Measurements from ENCODE around the gene CIZ1. TPM values are rescaled to one million over a fixed set of nuclear protein-coding genes. Genes with fewer than 3 reads are reported as not detected.

CIZ1 gene
- polyA plus RNA-seq, 2 of the 4 experiments (the other 2 are of a cell fraction): 39.2 to 92.5 TPM

- TF ChIP-seq CBX2 (IDR thresholded peaks at IDR 0.05; ENCODE audit: borderline replicate concordance, low read depth): no peak
These were observed 48.8 kb downstream of the CIZ1 start (continued) for GRCh38 chr9:128142596-128142995.

GRCh38 chr9:128142061-128142460, 49.3 kb downstream of the CIZ1 start:
- no peak for FAIRE-seq
- no peak overlapping the region for H3K4me3 ChIP-seq
- no peak overlapping the region for H3K4me2 ChIP-seq
- no peak overlapping the region for H3K27ac ChIP-seq
- DNase-seq (ENCODE audit: low read depth in 1 of 2, low spot score in 1 of 2): no peak
- ChIA-PET POLR2A (interaction anchor here (0.6 to 1.1 kb wide), 3 partner anchors 14 to 688 kb away, joined by 4 to 7 read pairs (median 4); partner anchors contain the start of gene SPOUT1), CTCF (interaction anchor here (0.6 to 3.7 kb wide), 6 partner anchors 9 to 193 kb away, joined by 3 to 22 read pairs (median 4); no protein-coding TSS in a partner anchor)
- TF ChIP-seq RAD21 (conservative IDR thresholded peaks at IDR 0.05 in 1 of 2, IDR thresholded peaks at IDR 0.05 in 1 of 2) (no peak), ZSCAN20 (CRISPR knock-in tag; IDR thresholded peaks at IDR 0.05) (no peak), RARB (CRISPR knock-in tag; IDR thresholded peaks at IDR 0.05) (no peak)
- WGBS (ENCODE audit: missing lambda C conversion rate): 60% methylated on average over 4 of the region's 4 CpGs
- H3K4me1 ChIP-seq: no peaks in the 10 kb centered on the region
- H3K9me3 ChIP-seq: no peaks in the 10 kb centered on the region
- no peak; a peak in 1 of 6 replicates for ATAC-seq

GRCh38 chr9:128141604-128142003, 49.8 kb downstream of the CIZ1 start:
- ATAC-seq: no peak
- no peak overlapping the region for H3K4me3 ChIP-seq
- no peaks in the 10 kb centered on the region for H3K9me3 ChIP-seq
- H3K4me2 ChIP-seq: no peak overlapping the region
- H3K4me1 ChIP-seq: no peaks in the 10 kb centered on the region
- CTCF ChIA-PET: interaction anchor here (0.6 to 3.7 kb wide), 4 partner anchors 9 to 136 kb away, joined by 3 to 22 read pairs (median 11); no protein-coding TSS in a partner anchor
- 77% methylated on average over 3 of the region's 3 CpGs for WGBS (ENCODE audit: missing lambda C conversion rate)
- DNase-seq (ENCODE audit: low read depth in 1 of 2, low spot score in 1 of 2): no peak
- no peak for TF ChIP-seq HOXA7 (CRISPR knock-in tag; IDR thresholded peaks at IDR 0.05)
- no peak for TF ChIP-seq KDM1A (IDR thresholded peaks at IDR 0.05; ENCODE audit: low read depth)
- no peak for TF ChIP-seq NR3C1 (IDR thresholded peaks at IDR 0.05)
- POLR2A ChIA-PET: no interaction called here
- H3K27ac ChIP-seq: no peak overlapping the region
- no peak for FAIRE-seq

- ChIA-PET POLR2A (no interaction called here), CTCF (no interaction called here)
- Histone ChIP-seq H3K4me1 (no peaks in the 10 kb centered on the region), H3K4me3 (no peak overlapping the region), H3K27ac (no peak overlapping the region), H3K4me2 (no peak overlapping the region), H3K9me3 (no peaks in the 10 kb centered on the region)
- DNase-seq (ENCODE audit: low read depth in 1 of 2, low spot score in 1 of 2): no peak
- WGBS (ENCODE audit: missing lambda C conversion rate): 54% methylated on average over 7 of the region's 16 CpGs
- TF ChIP-seq SMC3 (IDR thresholded peaks at IDR 0.05) (no peak), HMGXB4 (CRISPR knock-in tag; IDR thresholded peaks at IDR 0.05; ENCODE audit: borderline replicate concordance) (no peak), RCOR1 (IDR thresholded peaks at IDR 0.05; ENCODE audit: low read depth, low read length) (no peak), ZC3H11A (IDR thresholded peaks at IDR 0.05) (no peak), REST (IDR thresholded peaks at IDR 0.05) (no peak), CHD2 (IDR thresholded peaks at IDR 0.05; ENCODE audit: low read length, partially characterized antibody) (no peak), CBX8 (IDR thresholded peaks at IDR 0.05) (no peak), NR3C1 (IDR thresholded peaks at IDR 0.05) (no peak), CHD4 (IDR thresholded peaks at IDR 0.05; ENCODE audit: borderline replicate concordance) (no peak), CEBPB (IDR thresholded peaks at IDR 0.05) (no peak), ESRRA (IDR thresholded peaks at IDR 0.05; ENCODE audit: borderline replicate concordance, low read length) (no peak), HES2 (IDR thresholded peaks at IDR 0.05) (no peak), EHMT2 (IDR thresholded peaks at IDR 0.05; ENCODE audit: low read depth) (no peak), CBX2 (IDR thresholded peaks at IDR 0.05; ENCODE audit: borderline replicate concordance, low read depth) (no peak), TFCP2L1 (CRISPR knock-in tag; IDR thresholded peaks at IDR 0.05) (no peak), GATA3 (IDR thresholded peaks at IDR 0.05; ENCODE audit: borderline replicate concordance) (no peak)
- ATAC-seq: no peak
- FAIRE-seq: no peak
These were observed 51.8 kb downstream of the CIZ1 start for GRCh38 chr9:128139621-128140020.
